Liver (tissue), 9 donors: ENCODE data around the gene CEACAM21. TPM values are rescaled to one million over a fixed set of nuclear protein-coding genes. Genes with fewer than 3 reads are reported as not detected.
A peak's percentile ranks its signal among the peaks of the same experiment; 100 is the strongest.

ENCODE experiments used
- DNase-seq: peaks from one replicate; pipeline ENCODE4 v3.0.0-alpha.2; 2017; ENCODE audit warnings: low spot score
- H3K27ac ChIP-seq, 2 donors: one replicate each; pipeline ENCODE4 v1.7.0; 2013; ENCODE audit warnings: inconsistent platforms in 2 of 2, low read length in 2 of 2, control low read depth in 1 of 2, low read depth in 1 of 2, mild to moderate bottlenecking in 1 of 2
- H3K27me3 ChIP-seq, 4 donors: one replicate each; pipeline versions ENCODE4 v1.6.1 to v1.7.0; 2013; ENCODE audit warnings: low read length in 3 of 4, inconsistent platforms in 1 of 4, mild to moderate bottlenecking in 1 of 4, moderate library complexity in 1 of 4; ENCODE audit not compliant: control insufficient read depth in 4 of 4, insufficient read depth in 4 of 4
- H3K36me3 ChIP-seq, 4 donors: one replicate each; pipeline versions ENCODE4 v1.6.1 to v1.7.0; 2013; ENCODE audit warnings: low read length in 3 of 4, mild to moderate bottlenecking in 3 of 4, low read depth in 1 of 4, moderate library complexity in 1 of 4; ENCODE audit not compliant: control insufficient read depth in 4 of 4, insufficient read depth in 3 of 4
- H3K4me1 ChIP-seq, 4 donors: one replicate each; pipeline versions ENCODE4 v1.6.1 to v1.7.0; 2013; ENCODE audit warnings: low read length in 3 of 4, mild to moderate bottlenecking in 3 of 4, moderate library complexity in 1 of 4; ENCODE audit not compliant: control insufficient read depth in 4 of 4, insufficient read depth in 4 of 4
- H3K4me3 ChIP-seq, 3 donors: one replicate each; pipeline versions ENCODE4 v1.6.1 to v1.7.0; 2013; ENCODE audit warnings: low read length in 3 of 3, control low read depth in 1 of 3, low read depth in 1 of 3, mild to moderate bottlenecking in 1 of 3
- H3K9ac ChIP-seq, 2 donors: one replicate each; pipeline ENCODE4 v1.7.0; 2013; ENCODE audit warnings: low read length in 2 of 2, mild to moderate bottlenecking in 2 of 2, moderate library complexity in 2 of 2, control low read depth in 1 of 2, low read depth in 1 of 2
- H3K9me3 ChIP-seq, 4 donors: one replicate each; pipeline versions ENCODE4 v1.6.1 to v1.7.0; 2013; ENCODE audit warnings: low read length in 3 of 4; ENCODE audit not compliant: control insufficient read depth in 4 of 4
- ATF3 ChIP-seq: IDR thresholded peaks from 2 replicates; pipeline ENCODE4 v1.6.1; 2016; ENCODE audit warnings: antibody characterized with exemption
- EGR1 ChIP-seq, 2 donors: IDR thresholded peaks; 2 replicates each; pipeline ENCODE4 v1.6.1; 2016 to 2018; ENCODE audit warnings: antibody characterized with exemption in 2 of 2, low read depth in 2 of 2
- FOXA1 ChIP-seq: IDR thresholded peaks from 2 replicates; pipeline ENCODE4 v1.6.1; 2016; ENCODE audit warnings: antibody characterized with exemption
- FOXA2 ChIP-seq: IDR thresholded peaks from 2 replicates; pipeline ENCODE4 v1.6.1; 2016; ENCODE audit warnings: antibody characterized with exemption
- GABPA ChIP-seq, 2 donors: IDR thresholded peaks in 1 of 2; conservative IDR thresholded peaks in 1 of 2; 2 replicates each; pipeline ENCODE4 v1.6.1; 2016; ENCODE audit warnings: antibody characterized with exemption in 2 of 2, mild to moderate bottlenecking in 1 of 2, moderate library complexity in 1 of 2
- HNF4A ChIP-seq, 2 donors: conservative IDR thresholded peaks; 2 replicates each; pipeline ENCODE4 v1.6.1; 2016; ENCODE audit warnings: antibody characterized with exemption in 2 of 2, mild to moderate bottlenecking in 2 of 2
- HNF4G ChIP-seq: IDR thresholded peaks from 2 replicates; pipeline ENCODE4 v1.6.1; 2016; ENCODE audit warnings: antibody characterized with exemption
- JUND ChIP-seq, 2 donors: IDR thresholded peaks; 2 replicates each; pipeline ENCODE4 v1.6.1; 2016; ENCODE audit warnings: antibody characterized with exemption in 2 of 2
- MAX ChIP-seq: IDR thresholded peaks from 2 replicates; pipeline ENCODE4 v1.6.1; 2016; ENCODE audit warnings: antibody characterized with exemption
- NR2F2 ChIP-seq: IDR thresholded peaks from 2 replicates; pipeline ENCODE4 v1.6.1; 2016; ENCODE audit warnings: antibody characterized with exemption
- RAD21 ChIP-seq, 2 donors: IDR thresholded peaks; 2 replicates each; pipeline ENCODE4 v1.6.1; 2016; ENCODE audit warnings: antibody characterized with exemption in 2 of 2, mild to moderate bottlenecking in 2 of 2
- RXRA ChIP-seq, 2 donors: IDR thresholded peaks; 2 replicates each; pipeline ENCODE4 v1.6.1; 2017 to 2018; ENCODE audit warnings: antibody characterized with exemption in 2 of 2, mild to moderate bottlenecking in 1 of 2
- SP1 ChIP-seq: IDR thresholded peaks from 2 replicates; pipeline ENCODE4 v1.6.1; 2018; ENCODE audit warnings: antibody characterized with exemption, mild to moderate bottlenecking
- TAF1 ChIP-seq: conservative IDR thresholded peaks from 2 replicates; pipeline ENCODE4 v1.6.1; 2016; ENCODE audit warnings: antibody characterized with exemption, mild to moderate bottlenecking
- YY1 ChIP-seq: IDR thresholded peaks from 2 replicates; pipeline ENCODE4 v1.6.1; 2016; ENCODE audit warnings: antibody characterized with exemption, mild to moderate bottlenecking
- ZBTB33 ChIP-seq: IDR thresholded peaks from 2 replicates; pipeline ENCODE4 v1.6.1; 2016; ENCODE audit warnings: antibody characterized with exemption
- WGBS: extraction: QIAGEN DNeasy Blood & Tissue Kit; methylation state at CpG from one replicate; pipeline ENCODE4 v1.1.7; 2013; 5-methylcytosine and 5-hydroxymethylcytosine counted together
- polyA plus RNA-seq, 2 donors: library from polyadenylated mRNA; stranded (reverse) in 1 of 2; unstranded in 1 of 2; fragments of 200-250 nt in 1 of 2; fragments of >200 nt in 1 of 2; fragmentation: Nextera tagmentation in 1 of 2; extraction: Ambion mirVana in 1 of 2; gene quantifications; one replicate each; pipeline versions ENCODE4 v1.2.1 to v1.2.3, GENCODE V29; 2013 to 2015
- total RNA-seq, 2 donors: library from RNA; depleted of rRNA; stranded (reverse); fragments of >200 nt; gene quantifications; one replicate each; pipeline ENCODE4 v1.2.3, GENCODE V29; 2014
- TF ChIP-seq, protein P1 (sequence below): fragments of 150-350 bp; IDR thresholded peaks from 2 replicates; pipeline ENCODE4 v1.5.1; 2017; ENCODE audit warnings: improper control_type of control experiment, low read depth, low read length; ENCODE audit not compliant: missing input control
- TF ChIP-seq, protein P2 (sequence below): IDR thresholded peaks from 2 replicates; pipeline ENCODE4 v1.6.1; 2016; ENCODE audit warnings: antibody characterized with exemption, mild to moderate bottlenecking
- donor health status: healthy.
- donor health status: healthy.
- donor health status: healthy.
- donor health status: healthy.
- donor health status: healthy.

Gene CEACAM21
- total and polyA plus RNA-seq, 4 donors = 0.58 to 2.5 (median 1.8) TPM

- DNase-seq = no peak
- H3K9me3 ChIP-seq = peaks cover 2 to 7% (median 3%) of the 10 kb centered on the region in 4 donors
Measured at GRCh38 chr19:41541990-41542584, 33.9 kb upstream of the CEACAM21 start.

DNA sequence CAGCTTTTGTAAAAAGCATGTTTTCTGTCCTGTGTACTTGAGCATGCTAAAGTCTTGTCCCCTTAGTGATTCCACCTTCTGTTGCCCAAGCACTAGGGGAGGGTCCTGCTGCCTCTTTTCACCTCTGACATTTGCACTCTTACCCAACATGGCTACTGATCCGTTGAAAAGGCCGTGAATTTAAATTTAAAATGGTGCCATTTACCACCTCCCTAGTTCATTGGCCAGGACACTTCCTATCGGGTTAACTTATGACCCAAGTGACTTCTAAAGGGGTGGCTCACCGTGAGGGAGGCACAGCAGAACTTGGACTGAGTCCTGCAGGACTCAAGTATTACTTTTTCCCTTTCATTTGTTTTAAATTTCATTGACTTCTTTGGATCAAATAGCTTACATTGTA, 33.3 kb upstream of the CEACAM21 start:
- Histone ChIP-seq H3K27ac (no peak overlapping the region), H3K9me3 (peaks cover 1 to 7% (median 3%) of the 10 kb centered on the region in 4 donors), H3K4me1 (peaks cover 0 to 4% (median 0%) of the 10 kb centered on the region in 4 donors), H3K27me3 (peaks cover 0 to 7% (median under 1%) of the 10 kb centered on the region in 4 donors), H3K4me3 (no peak overlapping the region), H3K36me3 (no peaks in the 10 kb centered on the region), H3K9ac (no peak overlapping the region)
- no peak for DNase-seq
- 69% methylated on average over 4 of the region's 4 CpGs for WGBS
- TF ChIP-seq JUND (IDR thresholded peaks at IDR 0.05) = no peak
- TF ChIP-seq GABPA (IDR thresholded peaks at IDR 0.05 in 1 of 2, conservative IDR thresholded peaks at IDR 0.05 in 1 of 2) = no peak

More at GRCh38 chr19:41541990-41542584, 33.9 kb upstream of the CEACAM21 start:
- TF ChIP-seq RAD21 (IDR thresholded peaks at IDR 0.05) (peak; percentile 66 to 75), HNF4G (no peak)
- TF ChIP-seq, protein P1, sequence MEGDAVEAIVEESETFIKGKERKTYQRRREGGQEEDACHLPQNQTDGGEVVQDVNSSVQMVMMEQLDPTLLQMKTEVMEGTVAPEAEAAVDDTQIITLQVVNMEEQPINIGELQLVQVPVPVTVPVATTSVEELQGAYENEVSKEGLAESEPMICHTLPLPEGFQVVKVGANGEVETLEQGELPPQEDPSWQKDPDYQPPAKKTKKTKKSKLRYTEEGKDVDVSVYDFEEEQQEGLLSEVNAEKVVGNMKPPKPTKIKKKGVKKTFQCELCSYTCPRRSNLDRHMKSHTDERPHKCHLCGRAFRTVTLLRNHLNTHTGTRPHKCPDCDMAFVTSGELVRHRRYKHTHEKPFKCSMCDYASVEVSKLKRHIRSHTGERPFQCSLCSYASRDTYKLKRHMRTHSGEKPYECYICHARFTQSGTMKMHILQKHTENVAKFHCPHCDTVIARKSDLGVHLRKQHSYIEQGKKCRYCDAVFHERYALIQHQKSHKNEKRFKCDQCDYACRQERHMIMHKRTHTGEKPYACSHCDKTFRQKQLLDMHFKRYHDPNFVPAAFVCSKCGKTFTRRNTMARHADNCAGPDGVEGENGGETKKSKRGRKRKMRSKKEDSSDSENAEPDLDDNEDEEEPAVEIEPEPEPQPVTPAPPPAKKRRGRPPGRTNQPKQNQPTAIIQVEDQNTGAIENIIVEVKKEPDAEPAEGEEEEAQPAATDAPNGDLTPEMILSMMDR = peak; percentile 35
- Histone ChIP-seq H3K36me3 (no peaks in the 10 kb centered on the region), H3K9ac (no peak overlapping the region), H3K27me3 (peaks cover 0 to 7% (median 0%) of the 10 kb centered on the region in 4 donors), H3K4me3 (no peak overlapping the region), H3K27ac (no peak overlapping the region), H3K4me1 (peaks cover 0 to 4% (median 0%) of the 10 kb centered on the region in 4 donors)
- 44% methylated on average over 13 of the region's 13 CpGs for WGBS

DNA sequence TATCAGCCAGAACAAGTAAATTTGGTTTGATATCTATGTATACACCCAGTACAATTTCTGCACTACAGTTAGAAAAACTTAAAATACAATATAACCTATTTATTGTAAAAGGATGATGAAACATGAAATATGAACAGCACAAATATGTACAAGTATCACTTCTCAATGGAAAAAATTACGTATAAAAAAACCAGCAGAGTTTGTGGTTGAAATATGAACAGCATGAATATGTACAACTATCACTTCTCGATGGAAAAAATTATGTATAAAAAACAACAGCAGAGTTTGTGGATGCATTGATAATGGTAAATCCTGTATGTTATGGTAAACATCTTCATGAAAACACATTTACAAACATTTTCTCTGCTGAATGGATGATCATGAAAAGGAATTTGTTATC, 32.4 kb upstream of the CEACAM21 start:
- 73% methylated on average over 2 of the region's 2 CpGs for WGBS
- H3K36me3 ChIP-seq = no peaks in the 10 kb centered on the region
- no peaks in the 10 kb centered on the region for H3K9me3 ChIP-seq
- H3K9ac ChIP-seq = no peak overlapping the region
- no peak for DNase-seq
- peaks cover 0 to 7% (median 2%) of the 10 kb centered on the region in 4 donors for H3K27me3 ChIP-seq
- H3K4me1 ChIP-seq = peaks cover 0 to 4% (median 0%) of the 10 kb centered on the region in 4 donors
- H3K27ac ChIP-seq = no peak overlapping the region
- no peak for TF ChIP-seq SP1
- no peak for TF ChIP-seq TAF1
- TF ChIP-seq MAX = no peak
- TF ChIP-seq RXRA (IDR thresholded peaks at IDR 0.05) = no peak
- no peak for TF ChIP-seq RAD21 (IDR thresholded peaks at IDR 0.05)
- TF ChIP-seq FOXA1 = no peak
- TF ChIP-seq ZBTB33 = no peak
- no peak for TF ChIP-seq ATF3
- TF ChIP-seq GABPA (IDR thresholded peaks at IDR 0.05 in 1 of 2, conservative IDR thresholded peaks at IDR 0.05 in 1 of 2) = no peak
- no peak for TF ChIP-seq EGR1 (IDR thresholded peaks at IDR 0.05; ENCODE audit: low read depth in 2 of 2)
- TF ChIP-seq FOXA2 = no peak
- TF ChIP-seq HNF4A (conservative IDR thresholded peaks at IDR 0.05) = no peak
- TF ChIP-seq YY1 = no peak
- no peak for TF ChIP-seq JUND (IDR thresholded peaks at IDR 0.05)
- TF ChIP-seq NR2F2 = no peak
- no peak for TF ChIP-seq HNF4G
- TF ChIP-seq, protein P2, sequence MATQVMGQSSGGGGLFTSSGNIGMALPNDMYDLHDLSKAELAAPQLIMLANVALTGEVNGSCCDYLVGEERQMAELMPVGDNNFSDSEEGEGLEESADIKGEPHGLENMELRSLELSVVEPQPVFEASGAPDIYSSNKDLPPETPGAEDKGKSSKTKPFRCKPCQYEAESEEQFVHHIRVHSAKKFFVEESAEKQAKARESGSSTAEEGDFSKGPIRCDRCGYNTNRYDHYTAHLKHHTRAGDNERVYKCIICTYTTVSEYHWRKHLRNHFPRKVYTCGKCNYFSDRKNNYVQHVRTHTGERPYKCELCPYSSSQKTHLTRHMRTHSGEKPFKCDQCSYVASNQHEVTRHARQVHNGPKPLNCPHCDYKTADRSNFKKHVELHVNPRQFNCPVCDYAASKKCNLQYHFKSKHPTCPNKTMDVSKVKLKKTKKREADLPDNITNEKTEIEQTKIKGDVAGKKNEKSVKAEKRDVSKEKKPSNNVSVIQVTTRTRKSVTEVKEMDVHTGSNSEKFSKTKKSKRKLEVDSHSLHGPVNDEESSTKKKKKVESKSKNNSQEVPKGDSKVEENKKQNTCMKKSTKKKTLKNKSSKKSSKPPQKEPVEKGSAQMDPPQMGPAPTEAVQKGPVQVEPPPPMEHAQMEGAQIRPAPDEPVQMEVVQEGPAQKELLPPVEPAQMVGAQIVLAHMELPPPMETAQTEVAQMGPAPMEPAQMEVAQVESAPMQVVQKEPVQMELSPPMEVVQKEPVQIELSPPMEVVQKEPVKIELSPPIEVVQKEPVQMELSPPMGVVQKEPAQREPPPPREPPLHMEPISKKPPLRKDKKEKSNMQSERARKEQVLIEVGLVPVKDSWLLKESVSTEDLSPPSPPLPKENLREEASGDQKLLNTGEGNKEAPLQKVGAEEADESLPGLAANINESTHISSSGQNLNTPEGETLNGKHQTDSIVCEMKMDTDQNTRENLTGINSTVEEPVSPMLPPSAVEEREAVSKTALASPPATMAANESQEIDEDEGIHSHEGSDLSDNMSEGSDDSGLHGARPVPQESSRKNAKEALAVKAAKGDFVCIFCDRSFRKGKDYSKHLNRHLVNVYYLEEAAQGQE = no peak
- TF ChIP-seq, protein P1 = no peak
- no peak overlapping the region for H3K4me3 ChIP-seq
